Stimulated activated CD4-positive, alpha-beta T cell treated with anti-CD3 and anti-CD28 coated beads, Interleukin-4, amount 100 ng/mL, for 24 hours (primary cell): ENCODE data around the gene ZNF433.
A peak's percentile ranks its signal among the peaks of the same experiment; 100 is the strongest.

Experiments used
- DNase-seq: peaks from one replicate; pipeline ENCODE4 v3.0.0-alpha.2; 2020

ZNF433 gene

GRCh38 chr19:11987405-11988281, 47.8 kb downstream of the ZNF433 start:
- peak; percentile 96 for DNase-seq

GRCh38 chr19:11986754-11987153, 48.7 kb downstream of the ZNF433 start:
- DNase-seq = no peak

DNA sequence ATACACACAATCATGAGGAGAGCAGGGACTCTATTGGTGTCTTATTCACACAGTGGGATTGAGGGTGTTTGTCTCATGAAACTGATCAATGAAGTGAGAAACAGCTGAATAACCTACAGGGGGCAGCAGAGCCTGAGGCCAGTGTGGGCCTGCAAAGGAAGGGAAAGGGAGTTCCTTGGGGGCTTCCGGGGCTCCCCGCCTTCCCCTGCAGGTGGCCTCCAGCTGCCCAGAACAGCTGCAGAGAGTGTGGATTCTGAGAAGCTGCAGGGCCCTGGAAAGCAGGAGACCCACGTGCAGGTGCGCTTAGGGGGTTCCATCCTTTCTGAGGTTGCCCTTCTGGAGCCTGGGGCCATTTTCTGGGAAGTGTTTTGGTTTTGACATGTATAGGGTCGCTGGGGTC, 50.5 kb downstream of the ZNF433 start:
- DNase-seq = no peak

DNA sequence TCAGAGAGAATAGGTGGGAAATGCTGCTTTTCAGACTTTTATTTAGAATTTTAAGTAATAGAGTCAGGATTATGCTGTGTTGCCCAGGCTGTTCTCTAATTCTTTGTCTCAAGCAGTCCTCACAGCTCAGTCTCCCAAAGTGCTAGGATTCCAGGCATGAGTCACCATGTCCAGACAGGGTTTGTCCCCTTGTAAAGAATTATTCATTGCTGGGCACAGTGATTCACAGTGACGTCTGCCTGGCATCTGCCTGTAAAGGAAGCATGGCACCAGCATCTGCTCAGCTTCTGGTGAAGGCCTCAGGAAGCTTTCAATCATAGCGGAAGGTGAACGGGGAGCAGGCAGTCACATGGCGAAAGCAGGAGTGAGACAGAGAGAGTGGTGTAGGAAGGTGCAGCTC, 53.0 kb downstream of the ZNF433 start:
- DNase-seq = no peak

DNA sequence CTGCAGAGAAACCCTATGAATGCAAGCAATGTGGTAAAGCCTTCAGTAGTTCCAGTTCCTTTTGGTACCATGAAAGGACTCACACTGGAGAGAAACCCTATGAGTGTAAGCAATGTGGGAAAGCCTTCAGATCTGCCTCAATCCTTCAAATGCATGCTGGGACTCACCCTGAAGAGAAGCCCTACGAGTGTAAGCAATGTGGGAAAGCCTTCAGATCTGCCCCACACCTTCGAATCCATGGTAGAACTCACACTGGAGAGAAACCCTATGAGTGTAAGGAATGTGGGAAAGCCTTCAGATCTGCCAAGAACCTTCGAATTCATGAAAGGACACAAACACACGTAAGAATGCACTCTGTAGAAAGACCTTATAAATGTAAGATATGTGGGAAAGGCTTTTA, 56.0 kb downstream of the ZNF433 start:
- no peak for DNase-seq

DNA sequence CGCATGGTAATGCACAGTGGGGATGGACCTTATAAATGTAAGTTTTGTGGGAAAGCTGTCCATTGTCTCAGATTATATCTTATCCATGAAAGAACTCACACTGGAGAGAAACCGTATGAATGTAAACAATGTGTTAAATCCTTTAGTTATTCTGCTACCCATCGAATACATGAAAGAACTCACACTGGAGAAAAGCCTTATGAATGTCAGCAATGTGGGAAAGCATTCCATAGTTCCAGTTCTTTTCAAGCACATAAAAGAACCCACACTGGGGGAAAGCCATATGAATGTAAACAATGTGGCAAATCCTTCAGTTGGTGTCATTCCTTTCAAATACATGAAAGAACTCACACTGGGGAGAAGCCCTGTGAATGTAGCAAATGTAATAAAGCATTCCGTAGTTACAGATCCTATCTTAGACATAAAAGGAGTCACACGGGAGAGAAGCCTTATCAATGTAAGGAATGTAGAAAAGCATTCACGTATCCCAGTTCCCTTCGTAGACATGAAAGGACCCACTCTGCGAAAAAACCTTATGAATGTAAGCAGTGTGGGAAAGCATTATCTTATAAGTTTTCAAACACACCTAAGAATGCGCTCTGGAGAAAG, 56.9 kb downstream of the ZNF433 start:
- DNase-seq = no peak

- no peak for DNase-seq
These were observed 62.3 kb downstream of the ZNF433 start for GRCh38 chr19:11973019-11973810.

GRCh38 chr19:11971041-11971440, 64.4 kb downstream of the ZNF433 start:
- no peak for DNase-seq

GRCh38 chr19:11970174-11970573, 65.3 kb downstream of the ZNF433 start:
- DNase-seq = no peak

GRCh38 chr19:11964858-11965645, 70.4 kb downstream of the ZNF433 start, which contains the start of gene ZNF763:
ZNF763 (plus strand) TSS chr19:11965040; CDS start chr19:11965209, 169 bp downstream.
- DNase-seq = peak; percentile 91
